Mesenchymal stem cell (in vitro differentiated cells and primary cell): ENCODE data around the gene SFXN5.

ENCODE experiments used
- DNase-seq: peaks from one replicate; pipeline ENCODE4 v3.0.0-alpha.2; 2013
- H2AFZ ChIP-seq: one replicate; pipeline ENCODE4 v1.6.1; 2013; ENCODE audit warnings: low read depth, mild to moderate bottlenecking, control low read depth, inconsistent platforms, low read length, moderate library complexity
- H2AK5ac ChIP-seq: 2 replicates; pipeline ENCODE4 v1.6.1; 2013; ENCODE audit warnings: low read length, moderate library complexity, mild to moderate bottlenecking, inconsistent platforms; ENCODE audit not compliant: severe bottlenecking
- H2BK120ac ChIP-seq: one replicate; pipeline ENCODE4 v1.6.1; 2013; ENCODE audit warnings: low read depth, mild to moderate bottlenecking, inconsistent platforms, low read length, moderate library complexity
- H2BK12ac ChIP-seq, 2 experiments: one replicate each; pipeline ENCODE4 v1.6.1; 2013; ENCODE audit warnings: inconsistent platforms in 2 of 2, low read length in 2 of 2, mild to moderate bottlenecking in 2 of 2, moderate library complexity in 2 of 2, control low read depth in 1 of 2
- H2BK15ac ChIP-seq: one replicate; pipeline ENCODE4 v1.6.1; 2013; ENCODE audit warnings: mild to moderate bottlenecking, low read depth, inconsistent platforms; ENCODE audit not compliant: poor library complexity, severe bottlenecking
- H2BK5ac ChIP-seq: 2 replicates; pipeline ENCODE4 v1.6.1; 2013; ENCODE audit warnings: low read depth, mild to moderate bottlenecking, low read length, control low read depth, inconsistent platforms; ENCODE audit not compliant: poor library complexity, severe bottlenecking
- H3K14ac ChIP-seq, 2 experiments: one replicate each; pipeline ENCODE4 v1.6.1; 2013; ENCODE audit warnings: inconsistent platforms in 2 of 2, low read length in 2 of 2, control low read depth in 1 of 2, mild to moderate bottlenecking in 1 of 2, moderate library complexity in 1 of 2
- H3K18ac ChIP-seq, 2 experiments: one replicate each; pipeline ENCODE4 v1.6.1; 2013; ENCODE audit warnings: inconsistent platforms in 2 of 2, low read length in 2 of 2, control low read depth in 1 of 2, low read depth in 1 of 2, mild to moderate bottlenecking in 1 of 2
- H3K23ac ChIP-seq, 2 experiments: one replicate each; pipeline ENCODE4 v1.6.1; 2013; ENCODE audit warnings: inconsistent platforms in 2 of 2, low read length in 2 of 2, mild to moderate bottlenecking in 2 of 2, moderate library complexity in 2 of 2, control low read depth in 1 of 2
- H3K27ac ChIP-seq: 2 replicates; pipeline ENCODE4 v1.5.1; 2013; ENCODE audit warnings: mild to moderate bottlenecking, moderate library complexity, low read length, control low read depth, inconsistent platforms; ENCODE audit not compliant: poor library complexity, severe bottlenecking
- H3K27me3 ChIP-seq, 2 experiments: 2 replicates each; pipeline versions ENCODE4 v1.6.1 to v1.7.0; 2013; ENCODE audit warnings: low read length in 2 of 2, mild to moderate bottlenecking in 2 of 2, moderate library complexity in 2 of 2, control low read depth in 1 of 2, inconsistent platforms in 1 of 2; ENCODE audit not compliant: control insufficient read depth in 1 of 2, insufficient read depth in 1 of 2
- H3K36me3 ChIP-seq, 2 experiments: 2 replicates each; pipeline versions ENCODE4 v1.6.1 to v1.7.0; 2013; ENCODE audit warnings: low read length in 2 of 2, control low read depth in 1 of 2, inconsistent platforms in 1 of 2, low read depth in 1 of 2, mild to moderate bottlenecking in 1 of 2; ENCODE audit not compliant: insufficient read depth in 2 of 2, control insufficient read depth in 1 of 2
- H3K4ac ChIP-seq, 2 experiments: one replicate each; pipeline ENCODE4 v1.6.1; 2013; ENCODE audit warnings: inconsistent platforms in 2 of 2, low read length in 2 of 2, mild to moderate bottlenecking in 2 of 2, moderate library complexity in 2 of 2, control low read depth in 1 of 2, low read depth in 1 of 2
- H3K4me1 ChIP-seq: 2 replicates; pipeline ENCODE4 v1.6.1; 2013; ENCODE audit warnings: low read depth, low read length, control low read depth; ENCODE audit not compliant: control insufficient read depth, insufficient read depth
- H3K4me2 ChIP-seq: 2 replicates; pipeline ENCODE4 v1.6.1; 2013; ENCODE audit warnings: low read length, mild to moderate bottlenecking, inconsistent platforms; ENCODE audit not compliant: poor library complexity, severe bottlenecking
- H3K4me3 ChIP-seq, 2 experiments: 2 replicates each; pipeline versions ENCODE4 v1.5.1 to v1.7.0; 2013; ENCODE audit warnings: low read length in 2 of 2, mild to moderate bottlenecking in 2 of 2, control low read depth in 1 of 2, low read depth in 1 of 2; ENCODE audit not compliant: insufficient read depth in 1 of 2
- H3K79me1 ChIP-seq: replicated peaks from 2 replicates; pipeline ENCODE4 v1.6.1; 2013; ENCODE audit warnings: mild to moderate bottlenecking, control low read depth, low read length, inconsistent platforms; ENCODE audit not compliant: poor library complexity, severe bottlenecking
- H3K9ac ChIP-seq: 2 replicates; pipeline ENCODE4 v1.7.0; 2013; ENCODE audit warnings: mild to moderate bottlenecking, low read length, moderate library complexity
- H3K9me3 ChIP-seq: 2 replicates; pipeline ENCODE4 v1.7.0; 2013; ENCODE audit warnings: mild to moderate bottlenecking, low read length; ENCODE audit not compliant: control insufficient read depth
- H4K8ac ChIP-seq: one replicate; pipeline ENCODE4 v1.6.1; 2013; ENCODE audit warnings: inconsistent platforms, mild to moderate bottlenecking, low read length, moderate library complexity
- H4K91ac ChIP-seq: one replicate; pipeline ENCODE4 v1.6.1; 2013; ENCODE audit warnings: mild to moderate bottlenecking, low read length, inconsistent platforms
- WGBS: methylation state at CpG from one replicate; pipeline ENCODE4 v1.1.7; 2013; ENCODE audit warnings: mixed read lengths; 5-methylcytosine and 5-hydroxymethylcytosine counted together

SFXN5 gene

DNA sequence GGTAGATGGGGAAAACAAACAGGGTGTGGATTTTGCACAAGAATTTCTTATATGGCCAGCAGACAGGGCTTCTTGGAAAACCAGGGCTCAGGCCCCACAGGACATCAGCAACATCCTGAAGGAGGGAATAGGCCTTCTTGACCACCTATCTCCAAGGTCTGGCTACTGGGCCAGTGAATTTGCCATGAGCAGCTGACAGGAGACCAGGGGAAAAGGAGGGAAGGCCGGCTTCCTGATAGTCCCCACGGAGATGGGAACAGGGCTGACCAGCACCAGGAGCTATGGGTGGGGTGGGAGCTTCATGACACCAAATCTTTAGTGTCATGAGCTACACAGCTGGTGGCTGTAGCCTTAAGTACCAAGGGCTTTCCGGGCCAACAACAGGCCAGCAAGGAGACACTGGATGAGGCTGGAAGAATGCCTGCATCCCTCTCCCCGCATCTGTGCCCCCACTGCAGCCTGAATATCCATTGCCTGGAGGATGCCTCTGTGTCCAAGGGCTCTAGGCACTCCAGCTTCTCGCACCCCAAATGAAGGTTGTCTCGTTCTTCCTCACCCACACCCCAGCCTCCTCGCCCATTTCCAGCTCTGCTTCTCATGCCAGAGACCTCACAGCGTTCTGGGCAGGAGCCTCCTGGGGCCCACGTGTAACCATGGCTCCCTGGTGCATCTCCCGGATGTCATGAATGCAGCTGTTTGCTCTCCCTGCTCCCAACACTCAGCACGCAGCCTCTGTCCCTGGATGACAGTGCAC is 79.4 kb downstream of the SFXN5 start:
- no peak overlapping the region for H3K23ac ChIP-seq
- no peak overlapping the region for H4K91ac ChIP-seq
- H2BK12ac ChIP-seq = no peak overlapping the region
- no peak overlapping the region for H3K4me2 ChIP-seq
- H3K79me1 ChIP-seq = peaks cover 5% of the 10 kb centered on the region
- H3K27ac ChIP-seq = no peak overlapping the region
- H3K18ac ChIP-seq = no peak overlapping the region
- no peak overlapping the region for H3K4ac ChIP-seq
- H3K9ac ChIP-seq = no peak overlapping the region
- H4K8ac ChIP-seq = no peak overlapping the region
- no peak overlapping the region for H2AK5ac ChIP-seq
- peaks cover 6% of the 10 kb centered on the region for H3K4me1 ChIP-seq
- no peak for DNase-seq
- no peaks in the 10 kb centered on the region for H3K27me3 ChIP-seq
- no peak overlapping the region for H2AFZ ChIP-seq
- H3K14ac ChIP-seq = no peak overlapping the region
- H3K9me3 ChIP-seq = no peaks in the 10 kb centered on the region
- no peak overlapping the region for H2BK120ac ChIP-seq
- no peak overlapping the region for H3K4me3 ChIP-seq
- no peak overlapping the region for H2BK5ac ChIP-seq
- H3K36me3 ChIP-seq = peaks cover 6 to 35% of the 10 kb centered on the region in 2 experiments
- 81% methylated on average over 11 of the region's 11 CpGs for WGBS
- H2BK15ac ChIP-seq = no peak overlapping the region

DNA sequence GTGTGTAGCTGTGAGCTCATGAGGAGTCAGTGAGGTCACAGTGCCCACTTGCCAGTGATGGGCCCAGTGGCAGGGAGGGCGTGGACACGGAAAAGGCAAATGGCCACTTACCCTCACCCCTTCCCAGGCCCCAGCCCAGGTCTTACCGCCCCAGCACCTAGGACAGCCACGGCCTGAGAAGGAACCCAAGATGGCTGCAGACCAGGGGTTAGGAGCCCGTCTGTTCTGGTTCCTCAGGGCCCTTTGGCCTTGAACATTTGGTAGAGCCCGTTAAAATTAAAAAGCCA is 80.1 kb downstream of the SFXN5 start:
- no peak overlapping the region for H3K23ac ChIP-seq
- H3K36me3 ChIP-seq = peaks cover 13 to 35% of the 10 kb centered on the region in 2 experiments
- H3K27me3 ChIP-seq = no peaks in the 10 kb centered on the region
- no peak overlapping the region for H2BK15ac ChIP-seq
- H3K79me1 ChIP-seq = peaks cover 5% of the 10 kb centered on the region
- H3K9me3 ChIP-seq = no peaks in the 10 kb centered on the region
- DNase-seq = no peak
- no peak overlapping the region for H3K27ac ChIP-seq
- no peak overlapping the region for H2BK5ac ChIP-seq
- no peak overlapping the region for H2AFZ ChIP-seq
- H2BK120ac ChIP-seq = no peak overlapping the region
- no peak overlapping the region for H4K91ac ChIP-seq
- H3K14ac ChIP-seq = no peak overlapping the region
- WGBS = 93% methylated on average over 6 of the region's 6 CpGs
- no peak overlapping the region for H4K8ac ChIP-seq
- no peak overlapping the region for H2AK5ac ChIP-seq
- no peak overlapping the region for H2BK12ac ChIP-seq
- no peak overlapping the region for H3K18ac ChIP-seq
- no peak overlapping the region for H3K4me3 ChIP-seq
- no peak overlapping the region for H3K4me2 ChIP-seq
- H3K9ac ChIP-seq = no peak overlapping the region
- H3K4me1 ChIP-seq = peaks cover 6% of the 10 kb centered on the region
- H3K4ac ChIP-seq = no peak overlapping the region

DNA sequence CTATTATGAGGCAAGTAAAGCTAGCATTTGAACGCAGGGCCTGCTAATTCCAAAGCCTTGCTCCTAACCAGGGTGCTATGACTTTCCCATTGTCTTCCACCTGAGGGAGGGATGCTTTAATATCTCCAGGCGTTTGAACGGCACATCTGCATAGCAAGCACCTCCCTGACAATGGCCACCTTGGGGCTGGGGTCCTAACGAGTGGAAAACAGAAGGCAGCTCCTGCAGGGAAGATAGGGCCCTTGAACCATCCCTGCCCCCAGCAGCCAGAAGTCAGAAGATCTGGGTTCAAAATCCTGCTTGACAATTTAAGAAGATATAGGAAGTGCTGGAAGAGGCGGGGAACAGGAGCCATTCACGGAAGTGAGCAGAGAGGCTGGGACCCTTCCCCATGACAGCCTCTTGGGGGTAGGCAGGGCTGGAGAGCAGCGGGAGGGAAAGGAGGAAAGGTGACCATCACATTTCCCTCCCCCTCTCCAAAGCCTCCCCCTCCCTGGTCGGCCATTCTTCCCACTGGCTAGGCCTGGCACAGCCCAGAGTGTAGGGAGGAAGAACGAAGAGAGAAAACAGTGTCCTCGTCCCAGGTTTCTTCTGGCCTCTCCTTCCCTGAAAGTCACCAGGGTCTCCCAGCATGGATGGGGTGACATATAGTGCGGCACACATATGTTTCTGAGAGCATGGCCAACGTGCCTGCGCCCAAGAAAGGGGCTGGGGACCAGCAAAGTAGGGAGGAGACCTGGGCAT is 80.6 kb downstream of the SFXN5 start:
- Histone ChIP-seq H2AK5ac (no peak overlapping the region), H4K91ac (no peak overlapping the region), H2BK15ac (no peak overlapping the region), H2AFZ (no peak overlapping the region), H3K9me3 (no peaks in the 10 kb centered on the region), H3K4me3 (no peak overlapping the region), H3K18ac (no peak overlapping the region), H3K23ac (no peak overlapping the region), H2BK5ac (no peak overlapping the region), H3K4ac (no peak overlapping the region), H3K36me3 (peaks cover 18 to 41% of the 10 kb centered on the region in 2 experiments), H3K27ac (no peak overlapping the region), H2BK120ac (no peak overlapping the region), H2BK12ac (no peak overlapping the region), H3K4me2 (no peak overlapping the region), H3K79me1 (peaks cover 5% of the 10 kb centered on the region), H4K8ac (no peak overlapping the region), H3K4me1 (peaks cover 6% of the 10 kb centered on the region), H3K14ac (no peak overlapping the region), H3K9ac (peak overlapping the region; percentile 66), H3K27me3 (no peaks in the 10 kb centered on the region)
- DNase-seq = no peak
- 95% methylated on average over 10 of the region's 13 CpGs for WGBS

- peaks cover 5% of the 10 kb centered on the region for H3K79me1 ChIP-seq
- no peak overlapping the region for H4K91ac ChIP-seq
- H3K4me2 ChIP-seq = no peak overlapping the region
- H3K9me3 ChIP-seq = no peaks in the 10 kb centered on the region
- no peak overlapping the region for H3K18ac ChIP-seq
- H3K4me3 ChIP-seq = no peak overlapping the region
- WGBS = 95% methylated on average over 26 of the region's 26 CpGs
- H2BK12ac ChIP-seq = no peak overlapping the region
- H3K9ac ChIP-seq = peak overlapping the region; percentile 66
- peaks cover 19 to 48% of the 10 kb centered on the region in 2 experiments for H3K36me3 ChIP-seq
- peak overlapping the region; percentile 7 for H4K8ac ChIP-seq
- H3K27me3 ChIP-seq = no peaks in the 10 kb centered on the region
- H3K14ac ChIP-seq = no peak overlapping the region
- no peak overlapping the region for H2BK5ac ChIP-seq
- peaks cover 6% of the 10 kb centered on the region for H3K4me1 ChIP-seq
- H2AFZ ChIP-seq = no peak overlapping the region
- no peak overlapping the region for H3K27ac ChIP-seq
- DNase-seq = no peak
- no peak overlapping the region for H3K4ac ChIP-seq
- no peak overlapping the region for H3K23ac ChIP-seq
- H2AK5ac ChIP-seq = no peak overlapping the region
- no peak overlapping the region for H2BK15ac ChIP-seq
- H2BK120ac ChIP-seq = no peak overlapping the region
Observed at GRCh38 chr2:72989770-72990556, 81.5 kb downstream of the SFXN5 start.
